Activated T-helper 2 cell treated with anti-CD3 and anti-CD28 coated beads, Interferon-gamma antibody, Interleukin-2, Interleukin-4, amounts not matched to agents 10 μg/mL and 5 μg/mL and 100 μg/mL, durations not matched to agents 14 hours and 24 hours and 36 hours (primary cell): ENCODE data around the gene ANKRD40. TPM values are rescaled to one million over a fixed set of nuclear protein-coding genes. Genes with fewer than 3 reads are reported as not detected.

Experiments
- DNase-seq: peaks from one replicate; pipeline ENCODE4 v3.0.0; 2021; ENCODE audit warnings: low spot score
- H3K27ac Mint-ChIP-seq: one replicate; pipeline ENCODE4 v1.8.0; 2021; ENCODE audit warnings: mixed read lengths
- H3K27me3 Mint-ChIP-seq: one replicate; pipeline ENCODE4 v1.8.0; 2021; ENCODE audit warnings: low read depth, mixed read lengths
- H3K36me3 Mint-ChIP-seq: one replicate; pipeline ENCODE4 v1.8.0; 2021; ENCODE audit warnings: low read depth, mixed read lengths
- H3K4me1 Mint-ChIP-seq: one replicate; pipeline ENCODE4 v1.8.0; 2021; ENCODE audit warnings: low read depth, mixed read lengths
- H3K4me3 Mint-ChIP-seq: one replicate; pipeline ENCODE4 v1.8.0; 2021; ENCODE audit warnings: low read depth, mild to moderate bottlenecking, moderate library complexity, mixed read lengths
- H3K9me3 Mint-ChIP-seq: one replicate; pipeline ENCODE4 v1.8.0; 2021; ENCODE audit warnings: mixed read lengths
- intact Hi-C: fragments of 100-400 bp; cut with micrococcal nuclease; formaldehyde crosslinking; loops from one replicate; pipeline ENCODE4 v1.15.1; 2023
- total RNA-seq: library from RNA; stranded (reverse); gene quantifications from 2 replicates; pipeline ENCODE4 v1.2.3, GENCODE V29; 2022

The ANKRD40 gene
- total RNA-seq, 1 donor from 2014 or later = 39.4 TPM

GRCh38 chr17:50657627-50658026 lies 50.1 kb downstream of the ANKRD40 start:
- no peak for DNase-seq
- Mint-ChIP-seq H3K4me1 (peaks cover 18% of the 10 kb centered on the region), H3K27ac (no peak overlapping the region), H3K4me3 (no peak overlapping the region), H3K27me3 (no peaks in the 10 kb centered on the region), H3K36me3 (no peaks in the 10 kb centered on the region), H3K9me3 (no peaks in the 10 kb centered on the region)
- intact Hi-C loops = no loop called here

- intact Hi-C loops = no loop called here
- Mint-ChIP-seq H3K36me3 (no peaks in the 10 kb centered on the region), H3K4me1 (peaks cover 16% of the 10 kb centered on the region), H3K9me3 (no peaks in the 10 kb centered on the region), H3K27me3 (no peaks in the 10 kb centered on the region), H3K27ac (no peak overlapping the region), H3K4me3 (no peak overlapping the region)
- no peak for DNase-seq
Observed at GRCh38 chr17:50657054-50657453, 50.7 kb downstream of the ANKRD40 start.

GRCh38 chr17:50656509-50656908 lies 51.2 kb downstream of the ANKRD40 start:
- no peaks in the 10 kb centered on the region for H3K36me3 Mint-ChIP-seq
- H3K4me1 Mint-ChIP-seq = peaks cover 11% of the 10 kb centered on the region
- intact Hi-C loops = no loop called here

GRCh38 chr17:50653738-50654137 lies 54.0 kb downstream of the ANKRD40 start:
- peaks cover 9% of the 10 kb centered on the region for H3K27me3 Mint-ChIP-seq
- intact Hi-C loops = no loop called here
- no peak overlapping the region for H3K27ac Mint-ChIP-seq
- no peaks in the 10 kb centered on the region for H3K9me3 Mint-ChIP-seq
- no peak for DNase-seq
- no peaks in the 10 kb centered on the region for H3K4me1 Mint-ChIP-seq
- H3K4me3 Mint-ChIP-seq = no peak overlapping the region
- no peaks in the 10 kb centered on the region for H3K36me3 Mint-ChIP-seq

More at GRCh38 chr17:50656509-50656908, 51.2 kb downstream of the ANKRD40 start:
- no peak overlapping the region for H3K27ac Mint-ChIP-seq
- DNase-seq = no peak
- H3K27me3 Mint-ChIP-seq = no peaks in the 10 kb centered on the region
- H3K4me3 Mint-ChIP-seq = no peak overlapping the region
- no peaks in the 10 kb centered on the region for H3K9me3 Mint-ChIP-seq

- H3K4me1 Mint-ChIP-seq = no peaks in the 10 kb centered on the region
- H3K27me3 Mint-ChIP-seq = peaks cover 14% of the 10 kb centered on the region
- H3K9me3 Mint-ChIP-seq = no peaks in the 10 kb centered on the region
- no peak overlapping the region for H3K4me3 Mint-ChIP-seq
- intact Hi-C loops = no loop called here
- H3K27ac Mint-ChIP-seq = no peak overlapping the region
- H3K36me3 Mint-ChIP-seq = no peaks in the 10 kb centered on the region
- DNase-seq = no peak
Observed at GRCh38 chr17:50651661-50652060, 56.1 kb downstream of the ANKRD40 start.

GRCh38 chr17:50649042-50649908 lies 58.4 kb downstream of the ANKRD40 start:
- Mint-ChIP-seq H3K9me3 (no peaks in the 10 kb centered on the region), H3K27ac (no peak overlapping the region), H3K4me1 (no peaks in the 10 kb centered on the region), H3K27me3 (peaks cover 20% of the 10 kb centered on the region), H3K36me3 (no peaks in the 10 kb centered on the region), H3K4me3 (no peak overlapping the region)
- intact Hi-C loops = no loop called here
- no peak for DNase-seq

- Mint-ChIP-seq H3K9me3 (no peaks in the 10 kb centered on the region), H3K4me3 (no peak overlapping the region), H3K4me1 (no peaks in the 10 kb centered on the region), H3K27ac (no peak overlapping the region), H3K27me3 (peaks cover 20% of the 10 kb centered on the region), H3K36me3 (no peaks in the 10 kb centered on the region)
- no peak for DNase-seq
- intact Hi-C loops = no loop called here
Observed at GRCh38 chr17:50647187-50647586, 60.5 kb downstream of the ANKRD40 start.

- Mint-ChIP-seq H3K4me1 (no peaks in the 10 kb centered on the region), H3K27me3 (peaks cover 20% of the 10 kb centered on the region), H3K4me3 (no peak overlapping the region), H3K36me3 (no peaks in the 10 kb centered on the region), H3K9me3 (no peaks in the 10 kb centered on the region), H3K27ac (no peak overlapping the region)
- no peak for DNase-seq
- intact Hi-C loops = no loop called here
Observed at GRCh38 chr17:50645748-50646682, 61.7 kb downstream of the ANKRD40 start.

Other genes with a start within 250 kb of the ANKRD40 start
- gene CHAD, start 239.0 kb downstream of the ANKRD40 start, total RNA-seq = not detected in 2 replicates
- 56.8 and 59.0 TPM in 2 replicates for gene RSAD1, start 229.1 kb downstream of the ANKRD40 start, total RNA-seq
- 3.1 and 4.4 TPM in 2 replicates for gene MYCBPAP, start 199.5 kb downstream of the ANKRD40 start, total RNA-seq
- not detected in 2 replicates for gene EPN3, start 175.2 kb downstream of the ANKRD40 start, total RNA-seq
- 30.5 and 31.0 TPM in 2 replicates for gene SPATA20, start 160.7 kb downstream of the ANKRD40 start, total RNA-seq
- not detected in 2 replicates for gene CACNA1G, start 147.2 kb downstream of the ANKRD40 start, total RNA-seq
- not detected in 2 replicates for gene ABCC3, start 73.0 kb downstream of the ANKRD40 start, total RNA-seq
- gene LUC7L3, start 11.7 kb upstream of the ANKRD40 start, total RNA-seq = 115 and 134 TPM in 2 replicates
- not detected in 2 replicates for gene ANKRD40CL, start 59.6 kb upstream of the ANKRD40 start, total RNA-seq
- not detected in 2 replicates for gene WFIKKN2, start 127.7 kb upstream of the ANKRD40 start, total RNA-seq
- gene TOB1, start 158.4 kb upstream of the ANKRD40 start, total RNA-seq = 28.5 and 28.9 TPM in 2 replicates